Mammary epithelial cell (primary cell): Measurements from ENCODE around the gene HIVEP3.

ENCODE experiments used
- EZH2 ChIP-seq: IDR thresholded peaks from 2 replicates; pipeline ENCODE4 v1.6.1; 2012; ENCODE audit warnings: low read length, inconsistent platforms, borderline replicate concordance
- TF ChIP-seq, protein P1 (sequence below), 2 donors: IDR thresholded peaks in 1 of 2; conservative IDR thresholded peaks in 1 of 2; 2 replicates each; pipeline ENCODE4 v1.5.1; 2011 to 2012; ENCODE audit warnings: inconsistent platforms in 2 of 2, low read length in 2 of 2, mild to moderate bottlenecking in 2 of 2, control low read depth in 1 of 2, low read depth in 1 of 2; ENCODE audit not compliant: insufficient read depth in 1 of 2; ENCODE audit errors: extremely low read depth in 1 of 2

DNA sequence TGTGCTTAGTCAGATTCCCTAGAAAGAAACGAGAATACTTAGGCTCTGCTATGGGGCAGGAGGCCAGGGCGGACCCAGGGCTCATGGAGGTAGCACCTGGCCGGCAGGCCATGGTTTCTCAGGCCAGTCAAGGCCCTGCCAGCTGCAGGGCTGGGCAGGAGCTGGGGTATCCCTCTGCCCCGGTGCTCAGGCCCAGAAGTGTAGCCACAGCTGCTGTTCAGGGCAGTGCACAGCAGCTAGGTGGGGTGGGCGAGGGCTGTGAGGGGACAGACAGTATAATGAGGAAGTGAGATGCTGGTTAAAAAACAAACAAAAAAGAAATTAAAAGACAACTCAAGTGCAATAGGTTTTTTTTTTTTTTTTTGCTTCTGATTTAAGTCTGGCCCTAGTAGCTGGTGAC lies 400.3 kb downstream of the HIVEP3 start:
- TF ChIP-seq, protein P1, sequence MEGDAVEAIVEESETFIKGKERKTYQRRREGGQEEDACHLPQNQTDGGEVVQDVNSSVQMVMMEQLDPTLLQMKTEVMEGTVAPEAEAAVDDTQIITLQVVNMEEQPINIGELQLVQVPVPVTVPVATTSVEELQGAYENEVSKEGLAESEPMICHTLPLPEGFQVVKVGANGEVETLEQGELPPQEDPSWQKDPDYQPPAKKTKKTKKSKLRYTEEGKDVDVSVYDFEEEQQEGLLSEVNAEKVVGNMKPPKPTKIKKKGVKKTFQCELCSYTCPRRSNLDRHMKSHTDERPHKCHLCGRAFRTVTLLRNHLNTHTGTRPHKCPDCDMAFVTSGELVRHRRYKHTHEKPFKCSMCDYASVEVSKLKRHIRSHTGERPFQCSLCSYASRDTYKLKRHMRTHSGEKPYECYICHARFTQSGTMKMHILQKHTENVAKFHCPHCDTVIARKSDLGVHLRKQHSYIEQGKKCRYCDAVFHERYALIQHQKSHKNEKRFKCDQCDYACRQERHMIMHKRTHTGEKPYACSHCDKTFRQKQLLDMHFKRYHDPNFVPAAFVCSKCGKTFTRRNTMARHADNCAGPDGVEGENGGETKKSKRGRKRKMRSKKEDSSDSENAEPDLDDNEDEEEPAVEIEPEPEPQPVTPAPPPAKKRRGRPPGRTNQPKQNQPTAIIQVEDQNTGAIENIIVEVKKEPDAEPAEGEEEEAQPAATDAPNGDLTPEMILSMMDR (conservative IDR thresholded peaks at IDR 0.05 in 1 of 2, IDR thresholded peaks at IDR 0.05 in 1 of 2; ENCODE audit: extremely low read depth in 1 of 2, insufficient read depth in 1 of 2, low read depth in 1 of 2, low read length in 2 of 2) = no peak
- TF ChIP-seq EZH2 = no peak
